HG03354 (cell line): ENCODE results near the gene MRM3.
"Not testable (repeated sequence)": the region's sequence is repeated elsewhere in the genome, so short reads cannot be mapped to it uniquely, and the experiment has no call there.

Source experiments
- ATAC-seq: cut with Tn5 transposase; IDR thresholded peaks from one replicate; pipeline ENCODE4 v1.9.1; 2021; ENCODE audit warnings: mild to moderate bottlenecking; ENCODE audit not compliant: unreplicated experiment, poor library complexity, severe bottlenecking

The MRM3 gene

GRCh38 chr17:811051-811784 is 29.1 kb downstream of the MRM3 start:
- ATAC-seq = no peak

GRCh38 chr17:812638-813204 is 30.6 kb downstream of the MRM3 start:
- ATAC-seq = no peak

DNA sequence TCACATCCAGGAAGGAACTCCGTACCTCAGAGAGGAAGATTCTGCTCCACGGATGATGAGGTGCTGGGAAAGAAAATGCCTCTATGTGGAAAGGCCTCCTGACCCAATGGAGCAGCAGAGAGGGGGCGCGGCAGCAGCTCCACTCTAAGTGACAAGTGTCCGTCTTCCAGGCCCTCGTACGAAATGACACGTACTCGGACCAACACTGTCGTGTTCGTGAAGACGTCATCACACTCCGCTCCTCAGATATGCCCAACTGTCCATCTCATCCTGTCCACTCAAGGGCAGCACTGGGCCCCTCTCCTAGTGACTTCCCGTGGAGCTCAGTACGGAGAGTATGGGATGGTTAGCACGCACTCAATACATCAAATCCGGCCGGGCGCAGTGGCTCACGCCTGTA is 32.2 kb downstream of the MRM3 start:
- ATAC-seq = no peak

DNA sequence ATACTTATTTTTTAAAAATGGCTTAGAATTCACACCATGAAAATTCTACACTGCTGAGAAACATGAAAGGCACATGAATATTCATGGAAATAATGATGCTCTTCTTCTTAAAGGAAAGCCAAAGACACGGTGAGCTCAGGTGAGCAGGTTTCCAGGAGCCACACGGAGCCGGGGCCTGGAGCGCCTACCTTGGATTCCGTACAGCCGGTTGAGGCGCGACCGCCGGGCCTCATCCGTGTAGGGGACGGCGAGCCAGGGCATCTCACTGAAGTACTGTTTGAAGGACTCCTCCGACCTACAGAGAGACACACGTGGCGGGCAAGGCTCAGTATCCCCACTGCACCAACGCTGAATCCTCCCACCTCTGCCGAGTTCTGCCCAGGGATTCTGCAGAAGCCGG is 37.1 kb downstream of the MRM3 start:
- no peak for ATAC-seq

DNA sequence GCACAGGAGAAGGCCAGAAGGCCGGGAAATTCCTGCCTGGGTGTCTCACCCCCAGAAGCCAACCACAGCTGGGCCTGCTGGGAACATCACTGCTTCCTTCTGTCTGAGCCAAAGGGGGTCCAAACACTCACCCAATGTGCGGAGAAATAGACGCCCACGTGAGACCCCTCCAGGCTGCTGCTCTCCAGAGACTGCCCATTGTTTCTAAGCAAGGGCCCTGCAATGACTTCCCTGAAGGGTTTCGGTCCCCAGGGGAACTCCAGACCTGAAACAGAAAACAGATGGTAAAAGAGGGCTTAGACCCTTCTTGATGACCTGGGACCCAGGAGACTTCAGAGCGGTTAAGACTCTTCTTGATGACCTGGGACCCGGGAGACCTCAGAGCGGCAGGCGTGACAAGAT is 41.3 kb downstream of the MRM3 start:
- ATAC-seq = no peak

DNA sequence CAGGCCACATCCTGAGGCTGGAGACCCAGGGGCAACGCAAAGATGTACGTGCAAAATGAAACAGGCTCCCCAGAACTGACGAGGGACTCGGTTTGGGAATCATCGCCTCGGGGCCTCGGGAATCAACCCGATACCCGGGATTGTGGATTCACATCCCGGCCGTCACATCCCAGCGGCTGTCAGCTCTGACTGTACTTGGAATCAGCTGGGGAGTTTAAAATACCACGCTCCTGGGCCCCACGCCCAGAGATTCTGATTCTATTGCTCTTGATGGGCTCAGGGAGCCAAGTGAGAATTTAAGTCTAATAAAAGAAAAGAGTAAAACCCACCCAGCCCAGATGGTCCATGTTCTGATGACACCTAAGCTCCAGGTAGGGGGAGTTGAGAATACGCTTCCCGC is 42.2 kb downstream of the MRM3 start:
- ATAC-seq = no peak

DNA sequence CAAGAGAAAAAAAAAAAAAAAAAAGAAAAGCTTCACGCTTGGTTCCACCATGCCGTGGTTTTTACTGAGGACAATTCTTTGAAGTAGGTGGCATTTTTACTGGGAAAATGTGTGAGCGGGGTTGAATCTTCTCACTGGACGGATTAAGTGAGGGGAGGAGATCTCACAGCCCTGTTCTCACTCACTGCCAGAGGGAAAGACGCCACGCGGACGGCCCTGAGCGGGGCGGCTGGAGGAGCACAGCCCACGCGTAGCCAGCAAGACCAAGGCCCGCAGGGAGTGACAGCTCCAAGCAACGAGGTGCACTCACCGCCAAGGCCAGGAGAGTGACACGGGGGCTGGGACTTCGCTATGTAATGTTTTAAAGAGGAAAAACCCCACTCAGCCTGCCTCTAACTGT is 43.1 kb downstream of the MRM3 start:
- no peak for ATAC-seq

GRCh38 chr17:826778-827177 is 44.6 kb downstream of the MRM3 start:
- no peak for ATAC-seq

DNA sequence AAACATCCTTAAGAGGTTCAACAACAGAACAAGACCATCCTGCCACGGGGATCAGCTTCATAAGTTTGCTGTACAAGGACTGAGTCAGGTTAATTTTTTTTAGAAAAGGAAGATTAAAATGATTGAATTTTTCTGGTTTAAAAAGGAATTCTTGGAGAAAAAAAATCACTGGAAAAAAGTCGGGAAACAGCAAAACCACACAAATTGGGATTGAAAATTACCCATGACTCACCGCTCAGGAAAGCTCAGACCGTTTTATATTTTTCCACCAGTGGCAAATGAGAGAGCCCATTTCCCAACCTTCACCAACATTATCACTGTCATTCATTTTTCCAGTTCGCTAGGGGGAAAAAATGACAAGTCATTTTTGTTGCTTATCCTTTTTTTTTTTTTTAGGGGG is 46.6 kb downstream of the MRM3 start:
- no peak for ATAC-seq

DNA sequence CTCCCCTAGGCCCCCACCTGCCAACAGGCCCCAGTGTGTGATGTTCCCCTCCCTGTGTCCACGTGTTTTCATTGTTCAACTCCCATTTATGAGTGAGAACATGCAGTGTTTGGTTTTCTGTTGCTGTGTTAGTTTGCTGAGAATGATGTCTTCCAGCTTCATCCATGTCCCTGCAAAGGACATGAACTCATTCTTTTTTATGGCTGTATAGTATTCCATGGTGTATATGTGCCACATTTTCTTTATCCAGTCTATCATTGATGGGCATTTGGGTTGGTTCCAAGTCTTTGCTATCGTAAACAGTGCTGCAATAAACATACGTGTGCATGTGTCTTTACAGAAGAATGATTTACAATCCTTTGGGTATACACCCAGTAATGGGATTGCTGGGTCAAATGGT is 47.5 kb downstream of the MRM3 start:
- ATAC-seq = not testable (repeated sequence)

- ATAC-seq = no peak
Observed at GRCh38 chr17:830381-830780, 48.2 kb downstream of the MRM3 start.

DNA sequence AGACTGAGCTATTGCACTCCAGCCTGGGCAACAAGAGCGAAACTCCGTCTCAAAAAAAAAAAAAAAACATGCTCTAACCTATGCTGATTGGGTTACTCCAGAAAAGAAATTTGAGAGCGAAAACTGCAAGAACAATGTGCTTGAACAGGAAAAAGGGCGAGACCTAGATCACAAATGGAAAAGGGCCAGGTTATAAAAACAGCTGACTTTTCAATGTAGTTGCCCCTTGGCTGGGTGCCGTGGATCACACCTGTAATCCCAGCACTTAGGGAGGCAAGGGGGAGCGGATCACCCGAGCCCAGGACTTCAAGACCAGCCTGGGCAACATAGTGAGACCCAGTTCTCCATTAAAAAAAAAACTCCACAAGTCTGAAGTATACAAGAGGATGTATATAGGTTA is 48.8 kb downstream of the MRM3 start:
- no peak for ATAC-seq

DNA sequence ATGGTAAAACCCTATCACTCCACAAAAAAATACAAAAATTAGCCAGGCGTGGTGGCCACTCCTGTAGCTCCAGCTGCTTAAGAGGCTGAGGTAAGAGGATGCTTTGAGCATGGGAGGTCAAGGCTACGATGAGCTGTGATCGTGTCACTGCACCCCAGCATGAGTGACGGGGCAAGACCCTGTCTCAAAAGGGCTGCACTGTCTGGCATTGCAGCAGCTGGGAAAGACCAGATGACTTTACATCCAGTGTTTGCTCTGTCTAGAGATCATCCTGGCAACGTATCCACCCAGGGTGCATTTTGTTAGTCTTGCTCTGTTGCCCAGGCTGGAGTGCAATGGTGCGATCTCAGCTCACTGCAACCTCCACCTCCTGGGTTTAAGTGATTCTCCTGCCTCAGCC is 52.0 kb downstream of the MRM3 start:
- ATAC-seq = no peak

DNA sequence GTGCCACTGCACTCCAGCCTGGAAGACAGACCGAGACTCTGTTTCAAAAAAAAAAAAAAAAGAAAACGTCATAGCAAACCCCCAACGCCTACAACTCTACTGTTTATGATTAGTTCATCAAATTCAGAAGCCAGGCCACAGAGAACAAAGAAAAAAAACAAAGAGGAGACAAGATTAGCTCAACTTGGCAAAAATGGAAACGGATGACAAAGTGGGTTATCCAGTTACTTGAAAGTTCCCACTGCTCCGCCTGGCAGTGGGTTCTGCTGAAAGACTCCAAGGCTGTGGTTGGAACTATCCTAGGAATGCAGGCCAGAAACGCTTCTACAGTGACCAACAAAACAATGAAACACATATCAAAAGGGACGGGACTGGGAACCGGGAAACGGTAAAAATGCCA is 53.1 kb downstream of the MRM3 start:
- no peak for ATAC-seq

DNA sequence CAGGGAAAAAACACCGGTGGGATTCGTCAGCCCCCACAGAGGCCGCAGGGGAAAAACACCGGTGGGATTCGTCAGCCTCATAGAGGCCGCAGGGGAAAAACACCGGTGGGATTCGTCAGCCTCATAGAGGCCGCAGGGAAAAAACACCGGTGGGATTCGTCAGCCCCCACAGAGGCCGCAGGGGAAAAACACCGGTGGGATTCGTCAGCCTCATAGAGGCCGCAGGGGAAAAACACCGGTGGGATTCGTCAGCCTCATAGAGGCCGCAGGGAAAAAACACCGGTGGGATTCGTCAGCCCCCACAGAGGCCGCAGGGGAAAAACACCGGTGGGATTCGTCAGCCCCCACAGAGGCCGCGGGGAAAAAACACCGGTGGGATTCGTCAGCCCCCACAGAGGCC is 53.6 kb downstream of the MRM3 start:
- not testable (repeated sequence) for ATAC-seq

- ATAC-seq = no peak
Observed at GRCh38 chr17:836151-836550, 54.0 kb downstream of the MRM3 start.

GRCh38 chr17:838486-838885 is 56.3 kb downstream of the MRM3 start:
- ATAC-seq = no peak

DNA sequence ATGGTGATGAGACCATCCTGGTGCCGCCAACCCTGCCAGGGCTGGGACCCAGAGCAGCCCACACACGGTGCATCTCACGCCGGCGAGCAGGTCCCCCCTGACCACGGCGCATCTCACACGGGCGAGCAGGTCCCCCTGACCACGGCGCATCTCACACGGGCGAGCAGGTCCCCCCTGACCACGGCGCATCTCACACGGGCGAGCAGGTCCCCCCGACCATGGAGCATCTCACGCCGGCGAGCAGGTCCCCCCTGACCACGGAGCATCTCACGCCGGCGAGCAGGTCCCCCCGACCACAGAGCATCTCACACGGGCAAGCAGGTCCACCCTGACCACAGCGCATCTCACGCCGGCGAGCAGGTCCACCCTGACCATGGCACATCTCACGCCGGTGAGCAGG is 59.2 kb downstream of the MRM3 start:
- no peak for ATAC-seq
